ENCODE data around the gene OR2W3.
"Not testable (repeated sequence)": the region's sequence is repeated elsewhere in the genome, so short reads cannot be mapped to it uniquely, and the experiment has no call there.

OR2W3 gene

GRCh38 chr1:247923941-247924340, 28.6 kb downstream of the OR2W3 start:
- Histone ChIP-seq H3K27ac (no peak overlapping the region), H3K36me3 (no peaks in the 10 kb centered on the region), H3K9me3 (ENCODE audit: severe bottlenecking) (no peaks in the 10 kb centered on the region), H3K4me3 (ENCODE audit: low read depth, low read length) (no peak overlapping the region), H3K27me3 (ENCODE audit: insufficient read depth, low read depth, severe bottlenecking) (peaks cover 54% of the 10 kb centered on the region)
- DNase-seq, result no peak
- TF ChIP-seq CTCF (IDR thresholded peaks at IDR 0.05; ENCODE audit: low read depth, low read length), result no peak

GRCh38 chr1:247924868-247925267, 29.5 kb downstream of the OR2W3 start, which contains the start of gene OR2AJ1:
TSS of gene OR2AJ1 (plus strand) at chr1:247924889. CDS start at chr1:247933769, 8,880 bp downstream.
- H3K9me3 ChIP-seq (ENCODE audit: severe bottlenecking), result no peaks in the 10 kb centered on the region
- TF ChIP-seq CTCF (IDR thresholded peaks at IDR 0.05; ENCODE audit: low read depth, low read length), result no peak
- no peak for DNase-seq
- peaks cover 55% of the 10 kb centered on the region for H3K27me3 ChIP-seq (ENCODE audit: insufficient read depth, low read depth, severe bottlenecking)
- no peak within 1 kb of the TSS for H3K27ac ChIP-seq
- no peak within 1 kb of the TSS for H3K4me3 ChIP-seq (ENCODE audit: low read depth, low read length)
- H3K36me3 ChIP-seq, result no peaks in the 10 kb centered on the region

GRCh38 chr1:247933989-247934388, 38.6 kb downstream of the OR2W3 start:
- peaks cover 54% of the 10 kb centered on the region for H3K27me3 ChIP-seq (ENCODE audit: insufficient read depth, low read depth, severe bottlenecking)
- DNase-seq, result no peak
- no peak overlapping the region for H3K4me3 ChIP-seq (ENCODE audit: low read depth, low read length)
- no peak for TF ChIP-seq CTCF (IDR thresholded peaks at IDR 0.05; ENCODE audit: low read depth, low read length)
- no peak overlapping the region for H3K27ac ChIP-seq
- H3K36me3 ChIP-seq, result no peaks in the 10 kb centered on the region
- peaks cover 6% of the 10 kb centered on the region for H3K9me3 ChIP-seq (ENCODE audit: severe bottlenecking)

GRCh38 chr1:247935781-247936180, 40.4 kb downstream of the OR2W3 start:
- no peak for TF ChIP-seq CTCF (IDR thresholded peaks at IDR 0.05; ENCODE audit: low read depth, low read length)
- Histone ChIP-seq H3K27me3 (ENCODE audit: insufficient read depth, low read depth, severe bottlenecking) (peaks cover 47% of the 10 kb centered on the region), H3K4me3 (ENCODE audit: low read depth, low read length) (no peak overlapping the region), H3K36me3 (no peaks in the 10 kb centered on the region), H3K27ac (no peak overlapping the region), H3K9me3 (ENCODE audit: severe bottlenecking) (peaks cover 6% of the 10 kb centered on the region)
- no peak for DNase-seq

GRCh38 chr1:247936415-247936814, 41.0 kb downstream of the OR2W3 start:
- H3K36me3 ChIP-seq, result no peaks in the 10 kb centered on the region
- peaks cover 41% of the 10 kb centered on the region for H3K27me3 ChIP-seq (ENCODE audit: insufficient read depth, low read depth, severe bottlenecking)
- no peak for TF ChIP-seq CTCF (IDR thresholded peaks at IDR 0.05; ENCODE audit: low read depth, low read length)
- H3K27ac ChIP-seq, result no peak overlapping the region
- no peak overlapping the region for H3K4me3 ChIP-seq (ENCODE audit: low read depth, low read length)
- DNase-seq, result no peak
- peaks cover 6% of the 10 kb centered on the region for H3K9me3 ChIP-seq (ENCODE audit: severe bottlenecking)

- H3K4me3 ChIP-seq (ENCODE audit: low read depth, low read length), result not testable (repeated sequence)
Observed at GRCh38 chr1:247936965-247937734, 41.8 kb downstream of the OR2W3 start.

More at GRCh38 chr1:247936965-247937734, 41.8 kb downstream of the OR2W3 start:
- not testable (repeated sequence) for H3K27ac ChIP-seq; H3K36me3 ChIP-seq; H3K9me3 ChIP-seq (ENCODE audit: severe bottlenecking)
- H3K27me3 ChIP-seq (ENCODE audit: insufficient read depth, low read depth, severe bottlenecking), result peaks cover 36% of the 10 kb centered on the region
- peak; percentile 88 for DNase-seq
- peak; percentile 92 for TF ChIP-seq CTCF (IDR thresholded peaks at IDR 0.05; ENCODE audit: low read depth, low read length)

Data from WERI-Rb-1 (cell line).